Measurements from ENCODE around the gene EMC8.

Gene EMC8

DNA sequence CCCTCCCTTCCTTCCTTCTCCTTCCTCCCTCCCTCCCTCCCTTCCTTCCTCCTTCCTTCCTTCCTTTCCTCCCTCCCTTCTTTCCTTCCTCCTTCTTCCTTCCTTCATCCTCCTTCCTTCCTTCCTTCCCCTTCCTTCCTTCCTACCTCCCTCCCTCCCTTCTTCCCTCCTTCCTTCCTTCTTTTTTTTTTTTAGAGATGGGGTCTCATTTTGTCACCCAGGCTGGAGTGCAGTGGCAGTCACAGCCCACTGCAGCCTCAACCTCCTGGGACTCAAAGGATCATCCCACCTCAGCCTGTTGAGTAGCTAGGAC is 44.8 kb upstream of the EMC8 start:
- no peak overlapping the region for H3K27ac ChIP-seq
- no peak for TF ChIP-seq ZFX (IDR thresholded peaks at IDR 0.05)
- TF ChIP-seq, protein P1, sequence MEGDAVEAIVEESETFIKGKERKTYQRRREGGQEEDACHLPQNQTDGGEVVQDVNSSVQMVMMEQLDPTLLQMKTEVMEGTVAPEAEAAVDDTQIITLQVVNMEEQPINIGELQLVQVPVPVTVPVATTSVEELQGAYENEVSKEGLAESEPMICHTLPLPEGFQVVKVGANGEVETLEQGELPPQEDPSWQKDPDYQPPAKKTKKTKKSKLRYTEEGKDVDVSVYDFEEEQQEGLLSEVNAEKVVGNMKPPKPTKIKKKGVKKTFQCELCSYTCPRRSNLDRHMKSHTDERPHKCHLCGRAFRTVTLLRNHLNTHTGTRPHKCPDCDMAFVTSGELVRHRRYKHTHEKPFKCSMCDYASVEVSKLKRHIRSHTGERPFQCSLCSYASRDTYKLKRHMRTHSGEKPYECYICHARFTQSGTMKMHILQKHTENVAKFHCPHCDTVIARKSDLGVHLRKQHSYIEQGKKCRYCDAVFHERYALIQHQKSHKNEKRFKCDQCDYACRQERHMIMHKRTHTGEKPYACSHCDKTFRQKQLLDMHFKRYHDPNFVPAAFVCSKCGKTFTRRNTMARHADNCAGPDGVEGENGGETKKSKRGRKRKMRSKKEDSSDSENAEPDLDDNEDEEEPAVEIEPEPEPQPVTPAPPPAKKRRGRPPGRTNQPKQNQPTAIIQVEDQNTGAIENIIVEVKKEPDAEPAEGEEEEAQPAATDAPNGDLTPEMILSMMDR (conservative IDR thresholded peaks at IDR 0.05): no peak

DNA sequence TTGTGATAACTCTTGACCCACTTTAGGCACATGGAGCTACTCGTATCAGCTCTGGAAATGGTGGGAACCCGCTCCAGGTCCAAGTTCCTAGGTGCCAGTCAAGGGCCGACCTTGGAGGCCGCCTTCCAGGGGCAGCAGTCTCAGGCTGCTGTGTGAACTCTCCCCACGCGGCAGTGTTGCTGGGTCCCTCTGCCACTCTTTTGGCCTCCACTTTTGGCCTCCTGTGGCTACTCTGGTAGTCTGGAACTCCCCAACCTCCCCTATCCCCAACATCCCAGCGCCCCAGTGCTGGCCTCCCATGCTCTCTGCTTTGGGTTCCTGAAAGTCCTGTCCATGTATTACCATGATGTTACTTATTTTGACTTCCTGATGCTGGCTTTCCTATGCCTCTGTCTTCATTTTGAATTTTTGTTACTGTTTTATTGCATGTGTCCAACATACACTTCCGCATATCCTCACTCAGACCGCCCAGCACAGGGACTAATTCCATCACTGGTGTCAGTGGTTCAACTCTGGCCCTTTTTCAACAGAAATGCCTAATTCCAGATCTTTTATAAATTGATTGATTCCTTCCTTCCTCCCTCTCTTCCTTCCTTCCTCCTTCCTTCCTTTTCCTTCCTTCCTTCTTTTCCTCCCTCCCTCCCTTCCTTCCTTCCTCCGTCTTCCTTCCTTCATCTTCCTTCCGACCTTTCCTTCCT is 44.3 kb upstream of the EMC8 start:
- TF ChIP-seq, protein P1 (conservative IDR thresholded peaks at IDR 0.05): no peak
- no peak for TF ChIP-seq ZFX (IDR thresholded peaks at IDR 0.05)
- H3K27ac ChIP-seq: no peak overlapping the region

DNA sequence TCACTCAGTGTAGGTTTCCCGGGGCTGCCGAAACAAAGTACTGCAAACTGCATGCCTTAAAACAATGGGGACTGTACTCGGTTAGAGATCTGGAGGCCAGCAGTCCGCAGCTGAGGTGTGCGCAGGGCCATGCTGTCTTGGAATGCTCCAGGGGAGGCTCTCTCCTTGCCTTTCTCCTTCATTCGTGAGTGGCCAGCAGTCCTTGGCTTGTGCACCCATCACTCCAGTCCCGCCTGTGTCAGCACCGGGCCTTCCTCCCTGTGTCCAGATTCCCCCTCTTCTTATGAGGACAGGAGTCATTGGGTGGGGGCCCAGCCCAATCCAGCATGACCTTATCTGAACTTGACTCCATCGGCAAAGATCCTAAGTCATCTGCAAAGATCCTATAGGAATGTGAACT is 43.5 kb upstream of the EMC8 start:
- TF ChIP-seq ZFX (IDR thresholded peaks at IDR 0.05): no peak
- TF ChIP-seq, protein P1 (conservative IDR thresholded peaks at IDR 0.05): no peak
- no peak overlapping the region for H3K27ac ChIP-seq

DNA sequence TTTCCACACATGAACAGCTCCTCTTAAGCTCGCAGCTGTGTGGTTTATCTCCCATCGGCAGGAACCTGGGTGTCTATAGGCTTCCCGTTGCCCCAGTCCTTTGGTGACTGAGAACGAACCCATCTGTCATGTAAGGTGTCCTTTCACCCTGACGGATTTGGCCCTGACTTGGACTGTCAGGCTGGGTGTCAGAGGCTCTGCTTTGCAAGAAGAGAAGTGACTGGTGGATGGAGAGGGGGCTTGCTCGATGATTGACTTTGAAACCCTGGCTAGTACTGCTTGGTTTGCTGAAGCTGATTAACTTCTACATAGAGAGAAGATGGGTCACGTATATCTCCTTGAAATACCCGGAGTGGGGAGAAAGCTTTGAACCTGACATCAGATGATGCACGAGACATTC is 43.1 kb upstream of the EMC8 start:
- no peak for TF ChIP-seq ZFX (IDR thresholded peaks at IDR 0.05)
- TF ChIP-seq, protein P1 (conservative IDR thresholded peaks at IDR 0.05): no peak

DNA sequence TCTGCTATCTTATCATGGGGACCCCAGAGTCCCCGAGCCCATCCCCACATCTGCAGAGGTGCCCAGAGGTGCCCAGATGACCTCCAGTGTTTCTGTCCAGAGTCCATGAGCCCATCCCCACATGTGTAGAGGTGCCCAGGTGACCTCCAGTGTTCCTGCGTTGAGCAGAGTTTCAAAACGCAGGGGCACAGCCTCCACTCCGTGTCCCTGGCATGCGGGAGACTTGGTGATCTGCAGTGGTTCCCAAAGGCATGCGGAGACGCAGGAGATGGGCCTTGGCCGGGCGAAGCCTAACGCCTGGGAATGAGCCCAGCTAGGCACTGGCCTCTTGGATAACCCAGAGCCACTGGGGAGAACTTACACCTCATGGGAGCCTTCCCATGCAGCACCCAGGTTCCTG is 41.5 kb upstream of the EMC8 start:
- no peak for TF ChIP-seq ZFX (IDR thresholded peaks at IDR 0.05)
- TF ChIP-seq, protein P1 (conservative IDR thresholded peaks at IDR 0.05): no peak
- H3K27ac ChIP-seq: no peak overlapping the region

More for the DNA sequence above, 43.1 kb upstream of the EMC8 start:
- H3K27ac ChIP-seq: no peak overlapping the region

DNA sequence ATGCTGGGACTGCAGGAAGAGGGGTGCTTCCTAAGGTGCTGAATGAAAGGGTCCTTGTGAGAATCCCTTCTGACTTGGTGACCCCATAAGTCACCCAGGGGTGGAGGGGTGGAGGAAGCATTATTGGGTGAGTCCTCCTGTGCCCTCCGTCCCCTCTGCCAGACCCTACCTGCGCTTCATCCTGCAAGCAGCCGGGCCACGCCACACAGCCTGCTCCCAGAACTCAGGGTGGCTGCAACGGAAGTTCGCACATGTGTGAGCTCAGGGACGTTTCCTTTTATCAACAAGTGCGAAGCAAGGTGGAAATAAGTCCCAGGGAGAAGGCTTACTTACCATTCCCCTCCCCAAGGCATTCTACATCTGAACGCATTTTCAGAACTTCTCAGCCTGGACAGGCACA is 41.1 kb upstream of the EMC8 start:
- no peak for TF ChIP-seq ZFX (IDR thresholded peaks at IDR 0.05)
- TF ChIP-seq, protein P1 (conservative IDR thresholded peaks at IDR 0.05): no peak
- no peak overlapping the region for H3K27ac ChIP-seq

DNA sequence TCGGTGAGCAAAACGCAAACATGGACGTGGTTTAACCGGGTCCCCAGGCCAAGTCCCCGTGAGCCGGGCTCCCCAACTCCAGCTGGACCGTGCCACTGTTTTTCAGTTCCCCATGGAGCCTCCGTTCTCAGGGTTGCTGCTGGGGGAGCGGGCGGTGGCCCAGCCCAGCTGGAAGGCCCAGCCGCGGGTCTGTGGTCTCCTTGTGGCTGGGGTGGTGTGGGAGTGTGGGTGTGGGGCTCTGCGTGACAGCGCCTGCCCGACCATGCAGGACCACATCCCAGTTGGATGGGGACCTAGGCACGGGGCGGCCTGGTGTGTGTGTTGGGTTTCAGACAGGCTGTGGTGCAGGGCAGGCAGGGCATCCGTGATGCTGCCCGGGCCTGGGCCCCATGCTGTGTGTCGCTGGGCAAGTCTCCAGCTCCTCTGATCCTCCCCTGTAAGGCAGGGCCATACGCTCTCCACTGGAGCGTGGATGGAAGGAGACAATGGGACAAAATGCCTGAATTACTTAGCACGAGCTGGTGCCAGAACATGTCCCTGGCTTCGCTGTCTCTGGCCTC is 40.4 kb upstream of the EMC8 start:
- no peak for TF ChIP-seq ZFX (IDR thresholded peaks at IDR 0.05)
- TF ChIP-seq, protein P1 (conservative IDR thresholded peaks at IDR 0.05): no peak
- no peak overlapping the region for H3K27ac ChIP-seq
